Gastroesophageal sphincter (tissue), 3 donors: ENCODE measurements around the gene ATP13A2.

Source experiments
- CTCF ChIP-seq, 4 experiments: fragments of 200-600 bp in 2 of 4; fragments of 450-650 bp in 2 of 4; sonication (generic) in 1 of 4; IDR thresholded peaks; one replicate each; pipeline ENCODE4 v1.5.1; 2017 to 2019; ENCODE audit warnings: antibody characterized with exemption in 4 of 4, mild to moderate bottlenecking in 2 of 4, moderate library complexity in 2 of 4
- POLR2A ChIP-seq, 2 donors: fragments of 450-650 bp; IDR thresholded peaks; one replicate each; pipeline ENCODE4 v1.6.1; 2017; ENCODE audit warnings: antibody characterized with exemption in 2 of 2, mild to moderate bottlenecking in 2 of 2, moderate library complexity in 1 of 2
- POLR2AphosphoS5 ChIP-seq: sonication (generic); formaldehyde crosslinking; IDR thresholded peaks from one replicate; pipeline ENCODE4 v1.6.1; 2017; ENCODE audit warnings: antibody characterized with exemption

GRCh38 chr1:16981269-16981849, 30.4 kb downstream of the ATP13A2 start:
- no peak for TF ChIP-seq POLR2AphosphoS5
- no peak for TF ChIP-seq POLR2A (IDR thresholded peaks at IDR 0.05)
- TF ChIP-seq CTCF (IDR thresholded peaks at IDR 0.05) = no peak
